Cardiac muscle cell (in vitro differentiated cells and primary cell): ENCODE results near the gene DOCK10. TPM values are rescaled to one million over a fixed set of nuclear protein-coding genes. Genes with fewer than 3 reads are reported as not detected.

Experiments used
- DNase-seq, 2 donors: peaks; one replicate each; pipeline versions ENCODE4 v3.0.0 to v3.0.0-alpha.2; 2010 to 2017; ENCODE audit warnings: low read depth in 1 of 2, low spot score in 1 of 2
- H3K27ac ChIP-seq: fragments of 200-600 bp; sonication (generic); 2 replicates; pipeline ENCODE4 v1.5.1; 2016
- H3K27me3 ChIP-seq: fragments of 200-600 bp; sonication (generic); 2 replicates; pipeline ENCODE4 v1.6.0; 2016; ENCODE audit warnings: control low read depth
- H3K36me3 ChIP-seq: fragments of 200-600 bp; sonication (generic); 2 replicates; pipeline ENCODE4 v1.5.1; 2016; ENCODE audit warnings: control low read depth
- H3K4me1 ChIP-seq: fragments of 200-600 bp; sonication (generic); 2 replicates; pipeline ENCODE4 v1.8.1; 2017; ENCODE audit warnings: low read depth, mild to moderate bottlenecking, mixed run types
- H3K4me3 ChIP-seq: fragments of 200-600 bp; sonication (generic); 2 replicates; pipeline ENCODE4 v1.5.1; 2016; ENCODE audit warnings: mild to moderate bottlenecking
- H3K9me3 ChIP-seq: fragments of 200-600 bp; sonication (generic); 2 replicates; pipeline ENCODE4 v1.5.1; 2017; ENCODE audit warnings: low read depth, mild to moderate bottlenecking, control low read depth
- polyA plus RNA-seq: library from polyadenylated mRNA; unstranded; fragments of >200 nt; fragmentation: Nextera tagmentation; extraction: Ambion mirVana; gene quantifications from 2 replicates; pipeline ENCODE4 v1.2.1, GENCODE V29; 2016
- total RNA-seq: library from RNA; depleted of rRNA; stranded (reverse); fragments of >200 nt; gene quantifications from 2 replicates; pipeline ENCODE4 v1.2.3, GENCODE V29; 2016
- TF ChIP-seq, protein P1 (sequence below): IDR thresholded peaks from 2 replicates; pipeline ENCODE4 v1.5.1; 2012; ENCODE audit warnings: low read depth, mild to moderate bottlenecking, low read length

DOCK10 gene
- total and polyA plus RNA-seq, 2 experiments from 2014 or later: not detected

DNA sequence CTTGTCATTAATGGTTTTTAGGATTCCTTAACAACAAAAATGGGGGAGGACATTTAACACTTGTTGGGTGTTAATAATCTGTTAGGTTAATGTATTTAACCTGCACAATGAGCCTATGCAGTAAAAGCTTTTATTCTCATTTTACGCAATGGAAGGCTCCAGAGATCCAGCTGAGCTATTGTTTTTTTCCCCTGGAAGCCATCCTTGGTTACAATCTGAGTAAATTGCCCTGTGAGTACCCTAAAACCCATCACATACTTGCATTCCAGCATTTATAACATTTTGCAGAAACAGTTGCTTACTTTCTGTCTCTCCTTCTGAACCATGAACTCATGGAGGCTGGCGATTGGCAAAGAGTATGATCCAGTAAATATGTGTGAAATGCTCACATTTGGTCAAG lies 30.2 kb upstream of the DOCK10 start:
- H3K4me1 ChIP-seq: no peaks in the 10 kb centered on the region
- no peak overlapping the region for H3K27ac ChIP-seq
- no peaks in the 10 kb centered on the region for H3K9me3 ChIP-seq
- no peak overlapping the region for H3K4me3 ChIP-seq
- H3K27me3 ChIP-seq: no peaks in the 10 kb centered on the region
- no peak for DNase-seq
- no peaks in the 10 kb centered on the region for H3K36me3 ChIP-seq
- TF ChIP-seq, protein P1, sequence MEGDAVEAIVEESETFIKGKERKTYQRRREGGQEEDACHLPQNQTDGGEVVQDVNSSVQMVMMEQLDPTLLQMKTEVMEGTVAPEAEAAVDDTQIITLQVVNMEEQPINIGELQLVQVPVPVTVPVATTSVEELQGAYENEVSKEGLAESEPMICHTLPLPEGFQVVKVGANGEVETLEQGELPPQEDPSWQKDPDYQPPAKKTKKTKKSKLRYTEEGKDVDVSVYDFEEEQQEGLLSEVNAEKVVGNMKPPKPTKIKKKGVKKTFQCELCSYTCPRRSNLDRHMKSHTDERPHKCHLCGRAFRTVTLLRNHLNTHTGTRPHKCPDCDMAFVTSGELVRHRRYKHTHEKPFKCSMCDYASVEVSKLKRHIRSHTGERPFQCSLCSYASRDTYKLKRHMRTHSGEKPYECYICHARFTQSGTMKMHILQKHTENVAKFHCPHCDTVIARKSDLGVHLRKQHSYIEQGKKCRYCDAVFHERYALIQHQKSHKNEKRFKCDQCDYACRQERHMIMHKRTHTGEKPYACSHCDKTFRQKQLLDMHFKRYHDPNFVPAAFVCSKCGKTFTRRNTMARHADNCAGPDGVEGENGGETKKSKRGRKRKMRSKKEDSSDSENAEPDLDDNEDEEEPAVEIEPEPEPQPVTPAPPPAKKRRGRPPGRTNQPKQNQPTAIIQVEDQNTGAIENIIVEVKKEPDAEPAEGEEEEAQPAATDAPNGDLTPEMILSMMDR: no peak

GRCh38 chr2:225070811-225071210 lies 28.5 kb upstream of the DOCK10 start:
- Histone ChIP-seq H3K9me3 (no peaks in the 10 kb centered on the region), H3K27ac (no peak overlapping the region), H3K36me3 (no peaks in the 10 kb centered on the region), H3K4me3 (no peak overlapping the region), H3K4me1 (no peaks in the 10 kb centered on the region), H3K27me3 (no peaks in the 10 kb centered on the region)
- TF ChIP-seq, protein P1: no peak
- DNase-seq: no peak

GRCh38 chr2:225069966-225070365 lies 27.7 kb upstream of the DOCK10 start:
- no peaks in the 10 kb centered on the region for H3K4me1 ChIP-seq
- H3K4me3 ChIP-seq: no peak overlapping the region
- H3K27ac ChIP-seq: no peak overlapping the region
- H3K9me3 ChIP-seq: no peaks in the 10 kb centered on the region
- H3K27me3 ChIP-seq: no peaks in the 10 kb centered on the region
- H3K36me3 ChIP-seq: no peaks in the 10 kb centered on the region
- TF ChIP-seq, protein P1: no peak
- DNase-seq: no peak

GRCh38 chr2:225069477-225069876 lies 27.2 kb upstream of the DOCK10 start:
- H3K27me3 ChIP-seq: no peaks in the 10 kb centered on the region
- TF ChIP-seq, protein P1: no peak
- H3K36me3 ChIP-seq: no peaks in the 10 kb centered on the region

GRCh38 chr2:225065882-225066281 lies 23.6 kb upstream of the DOCK10 start:
- Histone ChIP-seq H3K4me3 (no peak overlapping the region), H3K9me3 (no peaks in the 10 kb centered on the region), H3K27me3 (no peaks in the 10 kb centered on the region), H3K36me3 (no peaks in the 10 kb centered on the region), H3K27ac (no peak overlapping the region), H3K4me1 (no peaks in the 10 kb centered on the region)
- DNase-seq: no peak
- TF ChIP-seq, protein P1: no peak

More at GRCh38 chr2:225069477-225069876, 27.2 kb upstream of the DOCK10 start:
- Histone ChIP-seq H3K27ac (no peak overlapping the region), H3K4me3 (no peak overlapping the region), H3K9me3 (no peaks in the 10 kb centered on the region), H3K4me1 (no peaks in the 10 kb centered on the region)
- DNase-seq: no peak

- Histone ChIP-seq H3K27ac (no peak overlapping the region), H3K4me3 (no peak overlapping the region), H3K4me1 (no peaks in the 10 kb centered on the region), H3K36me3 (no peaks in the 10 kb centered on the region), H3K9me3 (no peaks in the 10 kb centered on the region), H3K27me3 (no peaks in the 10 kb centered on the region)
- TF ChIP-seq, protein P1: no peak
- no peak for DNase-seq
Measured at GRCh38 chr2:225064928-225065327, 22.7 kb upstream of the DOCK10 start.
